GM21786 (cell line): ENCODE measurements around the gene PLEKHM1.
"Not testable (repeated sequence)": the region's sequence is repeated elsewhere in the genome, so short reads cannot be mapped to it uniquely, and the experiment has no call there.

ENCODE experiments used
- ATAC-seq: cut with Tn5 transposase; IDR thresholded peaks from one replicate; pipeline ENCODE4 v1.9.1; 2021; ENCODE audit not compliant: unreplicated experiment

The PLEKHM1 gene

DNA sequence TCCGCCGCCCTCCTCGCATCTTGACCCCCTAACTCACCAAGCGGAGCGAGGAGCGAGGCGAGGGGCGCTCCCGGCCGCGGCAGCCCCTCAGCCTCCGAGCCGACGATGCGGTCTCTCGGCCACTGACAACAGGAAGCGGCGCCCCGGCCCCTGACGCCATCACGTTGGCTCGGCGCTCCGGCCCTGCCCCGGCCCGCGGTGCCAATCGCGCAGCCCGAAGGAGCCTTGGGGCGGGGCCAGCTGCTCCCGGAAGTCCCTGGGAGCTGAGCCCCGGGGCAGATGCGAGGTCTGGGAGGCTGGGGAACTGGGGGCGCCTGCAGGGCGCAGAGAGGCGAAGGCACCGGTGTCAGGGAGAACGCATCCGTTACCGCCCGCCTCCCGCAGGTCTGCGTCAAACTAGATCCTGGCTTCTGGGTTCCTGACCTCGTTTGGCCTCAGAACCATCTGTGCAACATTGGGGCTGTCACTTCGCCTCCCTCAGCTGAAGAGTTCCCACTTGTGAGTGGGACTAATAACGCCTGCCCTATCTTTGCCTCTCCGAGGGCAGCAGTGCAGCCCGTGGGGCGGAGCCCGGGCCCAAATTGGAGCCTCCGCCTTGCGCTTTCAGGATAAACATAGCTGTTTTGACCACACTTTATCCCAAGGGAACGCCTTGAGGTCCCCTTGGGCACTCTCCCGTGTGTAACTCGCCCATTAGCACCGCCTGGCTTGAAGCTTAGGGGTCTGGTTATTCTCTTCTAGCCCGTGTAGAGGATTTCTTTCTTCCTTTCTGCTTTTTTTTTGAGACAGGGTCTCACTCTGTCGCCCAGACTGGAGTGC, at the start of gene PLEKHM1:
PLEKHM1 (minus strand) TSS at position 107 of the 819 bp plus-strand sequence. CDS start 8,237 bp downstream, outside the sequence.
- peak; percentile 91 for ATAC-seq

DNA sequence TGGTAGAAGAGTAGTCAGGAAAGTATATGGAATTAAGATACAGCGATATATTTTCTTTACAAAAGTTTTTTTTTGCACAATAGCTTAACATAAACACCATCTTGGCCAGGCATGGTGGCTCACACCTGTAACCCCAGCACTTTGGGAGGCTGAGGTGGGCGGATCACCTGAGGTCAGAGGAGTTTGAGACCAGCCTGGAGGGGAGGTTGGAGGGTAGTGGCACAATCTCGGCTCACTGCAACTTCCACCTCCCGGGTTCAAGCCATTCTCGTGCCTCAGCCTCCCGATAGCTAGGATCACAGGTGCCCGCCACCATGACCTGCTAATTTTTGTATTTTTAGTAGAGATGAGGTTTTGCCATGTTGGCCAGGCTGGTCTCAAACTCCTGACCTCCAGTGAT, 47.6 kb upstream of the PLEKHM1 start:
- ATAC-seq, result not testable (repeated sequence)

DNA sequence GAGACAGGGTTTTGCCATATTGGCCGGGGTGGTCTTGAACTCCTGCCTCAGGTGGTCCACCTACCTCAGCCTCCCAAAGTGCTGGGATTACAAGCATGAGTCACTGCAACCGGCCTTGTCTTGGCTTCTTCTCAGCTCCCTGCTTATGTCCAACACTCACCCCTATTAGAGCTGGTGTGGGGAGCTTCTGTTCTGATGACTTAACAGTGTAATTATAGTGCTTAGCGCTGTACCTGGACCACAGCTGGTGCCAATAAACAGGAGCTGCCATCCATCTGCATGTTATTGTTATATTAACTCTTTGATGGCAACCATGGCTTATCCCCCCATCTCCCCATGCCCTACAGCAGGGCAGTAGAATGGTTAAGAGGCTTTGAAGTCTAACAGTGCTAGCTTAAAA, 15.6 kb upstream of the PLEKHM1 start:
- ATAC-seq, result not testable (repeated sequence)

DNA sequence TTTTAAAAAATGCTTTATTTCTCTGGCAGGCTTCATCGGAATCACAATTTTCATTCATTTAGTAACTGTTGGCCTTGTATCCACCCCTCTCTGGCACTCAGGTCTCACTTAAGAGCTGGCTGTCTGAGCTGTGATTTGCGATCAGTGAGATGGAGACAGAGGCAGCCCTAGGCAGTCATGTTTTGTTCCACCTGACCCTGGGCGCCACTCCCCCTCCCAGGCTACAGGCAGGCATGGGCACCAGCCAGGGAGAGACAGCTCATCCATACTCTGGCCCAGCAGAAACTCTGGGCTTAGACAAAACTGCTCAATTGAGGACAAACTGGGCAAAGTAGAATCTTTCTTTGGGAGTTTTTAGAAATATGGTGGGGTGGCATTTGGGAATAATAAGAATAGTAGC, 14.7 kb upstream of the PLEKHM1 start:
- not testable (repeated sequence) for ATAC-seq

DNA sequence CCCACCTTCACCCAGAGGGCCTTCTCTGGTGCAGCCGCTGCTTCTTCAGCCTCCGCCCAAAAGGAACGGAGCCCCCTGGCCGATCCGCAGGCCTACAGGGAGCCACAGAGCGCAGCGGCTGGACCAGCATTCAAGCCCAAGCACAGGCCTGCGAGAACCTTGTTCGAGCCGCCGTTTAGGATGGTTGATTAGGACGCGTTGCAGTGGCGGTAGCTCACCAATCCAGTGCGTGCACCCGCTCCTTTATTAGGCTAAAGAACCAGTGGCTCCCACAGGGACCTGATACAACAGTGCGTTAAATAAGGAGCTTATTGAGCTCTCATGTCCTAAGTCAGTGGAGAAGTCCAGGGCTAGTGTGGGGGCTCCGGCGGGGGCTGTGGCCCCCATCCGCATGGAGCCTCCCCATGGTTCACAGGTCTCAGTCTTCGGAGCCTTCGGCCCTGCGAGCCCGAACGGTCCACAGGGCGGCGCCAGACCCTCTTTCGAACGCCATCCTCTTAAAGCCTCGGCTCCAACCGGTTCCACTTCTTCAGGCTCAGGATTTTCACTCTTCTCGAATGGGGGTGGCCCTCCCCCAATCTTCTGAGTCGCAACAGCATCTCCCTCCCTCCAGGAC, 10.7 kb upstream of the PLEKHM1 start:
- not testable (repeated sequence) for ATAC-seq

DNA sequence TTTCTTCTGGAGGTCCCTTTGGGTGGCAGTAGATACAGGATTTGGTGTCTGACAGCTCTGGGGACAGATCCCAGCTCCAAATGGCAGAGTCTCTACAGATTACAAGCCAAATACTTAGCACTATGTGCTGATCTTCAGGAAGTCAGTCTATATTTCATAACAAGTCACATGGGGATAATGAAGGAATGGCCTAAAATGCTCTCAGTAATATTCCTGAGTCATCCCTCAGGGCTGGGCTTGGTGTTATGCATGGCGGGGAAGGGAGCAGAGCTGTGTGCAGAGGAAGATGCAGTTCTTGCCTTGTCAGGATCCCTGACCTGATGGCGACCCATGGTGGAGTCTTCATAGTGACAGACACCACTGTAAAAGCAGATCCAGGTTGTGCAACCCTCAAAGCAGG, 10.0 kb upstream of the PLEKHM1 start:
- not testable (repeated sequence) for ATAC-seq

DNA sequence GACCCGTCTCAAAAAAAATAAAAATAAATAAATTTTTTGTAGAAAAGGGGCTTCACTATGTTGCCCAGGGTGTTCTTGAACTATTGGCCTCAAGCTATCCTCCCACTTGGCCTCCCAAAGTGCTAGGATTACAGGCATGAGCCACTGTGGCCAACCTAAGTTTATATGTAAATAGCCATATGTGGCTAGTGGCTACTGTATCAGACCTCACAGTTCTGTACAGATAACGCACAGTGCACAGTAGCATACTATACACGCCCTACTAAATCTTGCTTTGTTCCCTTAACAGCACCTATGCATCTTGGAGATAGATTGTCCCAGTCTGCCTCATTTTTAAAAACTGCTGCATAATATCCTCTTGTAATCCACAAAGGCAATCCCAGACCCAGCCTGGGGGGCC, 8.7 kb upstream of the PLEKHM1 start:
- ATAC-seq, result not testable (repeated sequence)

DNA sequence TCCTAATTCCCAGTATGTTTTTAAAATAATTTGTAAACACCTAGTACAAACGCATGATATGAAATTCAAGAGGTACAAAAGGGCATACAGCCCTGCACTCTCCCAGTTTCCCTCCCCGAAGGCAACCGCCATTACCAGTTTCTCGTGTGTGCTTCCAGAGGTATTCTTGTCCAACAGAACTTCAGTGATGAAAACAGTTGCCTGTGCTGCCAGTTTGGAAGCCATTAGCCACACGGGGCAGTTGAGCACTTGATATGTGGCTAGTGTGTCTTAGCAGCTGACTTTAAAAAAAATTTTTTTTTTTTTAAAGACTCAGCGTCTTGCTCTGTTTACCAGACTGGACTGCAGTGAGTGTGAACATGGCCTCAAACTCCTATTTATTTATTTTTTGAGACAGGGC, 7.9 kb upstream of the PLEKHM1 start:
- ATAC-seq, result not testable (repeated sequence)

DNA sequence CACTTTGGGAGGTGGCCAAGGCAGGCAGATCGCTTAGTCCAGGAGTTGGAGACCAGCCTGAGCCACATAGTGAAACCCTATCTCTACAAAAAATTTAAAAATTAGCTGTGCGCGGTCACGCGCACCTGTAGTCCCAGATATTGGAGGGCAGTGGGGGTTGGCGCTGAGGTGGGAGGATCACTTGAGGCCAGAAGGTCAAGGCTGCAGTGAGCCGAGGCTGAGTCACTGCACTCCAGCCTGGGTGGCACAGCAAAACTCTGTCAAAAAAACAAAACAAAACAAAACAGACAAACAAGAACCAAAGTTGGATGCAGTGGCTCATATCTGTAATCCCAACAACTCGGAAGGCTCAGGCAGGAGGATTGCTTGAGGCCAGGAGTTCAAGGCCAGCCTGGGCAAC, 6.9 kb upstream of the PLEKHM1 start:
- not testable (repeated sequence) for ATAC-seq

DNA sequence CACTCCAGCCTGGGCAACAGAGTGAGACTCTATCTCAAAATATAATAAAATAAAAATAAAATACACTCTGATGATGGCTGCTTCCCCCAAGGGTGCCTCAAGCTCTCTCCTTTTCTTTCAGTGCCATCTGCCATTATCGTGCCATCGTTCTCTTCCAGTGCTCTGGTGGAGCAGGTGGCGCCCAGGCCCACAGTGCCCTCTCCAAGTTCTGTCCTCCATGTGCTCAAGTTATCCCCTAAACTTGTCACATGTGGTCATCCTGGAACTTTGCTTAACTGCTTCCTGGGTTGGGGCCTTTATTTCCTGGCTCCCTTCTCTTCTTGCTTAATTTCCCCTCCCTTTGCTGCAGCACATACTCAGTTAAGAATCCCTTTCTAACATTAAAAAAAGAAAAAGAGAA, 6.0 kb upstream of the PLEKHM1 start:
- ATAC-seq, result not testable (repeated sequence)

DNA sequence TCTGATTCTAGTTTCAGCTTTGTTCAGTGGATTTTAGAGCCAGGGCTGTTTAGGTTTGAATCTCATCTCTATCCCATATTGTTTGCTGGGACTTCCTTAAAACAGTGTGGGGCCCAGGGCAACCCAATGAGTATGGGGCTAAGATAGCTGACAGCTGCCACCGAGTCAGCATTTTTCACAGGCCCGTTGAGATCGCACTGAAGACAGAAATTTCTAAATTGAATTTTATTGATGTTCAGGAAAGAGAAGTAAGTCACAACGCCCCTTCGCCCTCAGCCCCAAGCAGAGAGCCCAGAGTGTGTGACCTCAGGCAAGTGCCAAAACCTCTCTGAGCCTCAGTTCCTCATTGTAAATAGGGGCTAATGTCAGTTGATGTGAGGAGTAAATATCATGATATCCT, 4.0 kb upstream of the PLEKHM1 start:
- not testable (repeated sequence) for ATAC-seq

DNA sequence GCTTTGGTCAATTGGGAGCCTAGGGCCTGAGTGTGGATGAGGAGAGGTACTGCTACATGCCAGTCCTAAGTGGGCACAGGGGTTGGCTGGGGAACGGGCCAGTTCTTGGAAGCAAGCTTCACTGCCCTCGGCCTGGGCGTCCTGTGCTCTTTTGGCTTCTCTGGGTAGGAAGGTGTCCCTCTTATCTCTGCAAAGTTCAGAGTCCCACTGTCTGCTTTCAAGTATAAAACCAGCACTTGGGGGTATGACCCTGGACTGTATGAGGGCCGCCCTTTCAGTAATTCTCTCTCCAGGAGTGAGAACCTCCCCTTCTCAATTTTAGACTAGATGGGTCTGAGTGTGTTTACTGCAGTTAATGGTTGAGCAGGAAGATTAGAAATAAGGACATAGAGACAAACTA, 1.6 kb upstream of the PLEKHM1 start:
- ATAC-seq, result not testable (repeated sequence)

DNA sequence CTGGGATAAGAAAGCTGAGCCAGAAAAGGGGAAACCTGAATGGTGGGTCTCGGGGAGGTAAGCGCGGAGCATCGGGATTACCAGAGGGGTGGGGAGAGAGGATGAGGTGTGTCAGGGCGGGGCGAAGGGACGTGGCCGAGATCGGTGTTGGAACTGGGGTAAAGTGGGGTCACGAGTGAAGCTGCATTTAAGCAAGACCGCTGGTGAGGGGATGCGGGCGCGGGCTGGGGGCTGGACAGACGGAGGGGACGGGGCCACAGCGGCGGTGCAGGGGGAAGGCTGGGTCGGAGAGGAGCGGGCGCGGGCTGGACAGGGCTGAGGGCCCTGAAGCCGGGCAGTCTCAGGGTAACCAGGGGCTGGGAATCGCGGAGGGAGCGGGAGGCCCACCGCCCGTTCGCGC, 323 bp downstream of the PLEKHM1 start:
- ATAC-seq, result peak; percentile 21

DNA sequence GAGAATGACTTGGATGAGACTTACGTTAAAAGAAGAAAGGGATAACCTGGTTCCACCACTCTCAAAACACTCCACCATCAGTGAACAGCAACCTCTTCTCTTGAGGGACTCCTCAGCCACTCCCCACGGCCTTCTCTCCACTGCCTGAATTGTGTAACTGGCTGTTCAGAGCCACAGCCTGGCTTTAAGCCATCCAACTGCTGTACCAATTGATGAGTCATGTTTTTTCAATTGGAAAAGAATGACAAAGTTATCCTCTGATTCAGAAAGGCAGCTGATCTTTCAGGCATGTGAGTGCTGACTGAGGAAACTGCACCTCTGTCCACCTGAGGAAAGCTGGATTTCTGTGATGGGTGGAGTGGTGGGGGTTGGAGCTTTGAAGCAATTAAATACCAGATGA, 2.8 kb downstream of the PLEKHM1 start:
- not testable (repeated sequence) for ATAC-seq

DNA sequence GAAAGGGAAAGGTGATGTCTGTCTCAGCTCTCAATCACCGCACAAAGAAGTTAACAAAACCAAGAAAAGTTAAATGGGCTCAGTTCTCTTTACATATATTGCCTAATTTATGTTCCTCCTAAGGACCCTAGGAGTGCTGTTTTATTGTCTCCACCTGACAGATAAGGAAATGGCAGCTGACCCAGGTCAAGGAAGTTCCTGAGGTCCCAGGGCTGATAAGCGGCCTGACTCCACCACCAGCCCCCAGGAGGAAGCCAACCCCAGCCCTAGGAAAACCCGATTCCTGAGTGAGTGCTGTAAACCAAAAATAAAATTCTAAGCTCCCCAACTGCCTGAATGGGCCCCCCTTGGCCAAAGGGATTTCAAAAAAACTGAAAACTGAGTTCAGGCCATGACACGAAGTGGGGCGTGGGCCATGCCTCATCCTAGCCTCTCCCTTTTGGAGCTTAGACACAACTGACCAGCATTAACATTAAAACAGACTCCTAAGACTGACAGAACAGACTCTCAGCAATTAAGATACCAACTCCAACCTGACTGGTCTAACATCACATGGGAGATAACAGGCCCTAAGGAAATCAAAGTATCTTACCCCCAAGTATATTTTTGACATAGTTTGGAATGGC, 6.8 kb downstream of the PLEKHM1 start:
- not testable (repeated sequence) for ATAC-seq

DNA sequence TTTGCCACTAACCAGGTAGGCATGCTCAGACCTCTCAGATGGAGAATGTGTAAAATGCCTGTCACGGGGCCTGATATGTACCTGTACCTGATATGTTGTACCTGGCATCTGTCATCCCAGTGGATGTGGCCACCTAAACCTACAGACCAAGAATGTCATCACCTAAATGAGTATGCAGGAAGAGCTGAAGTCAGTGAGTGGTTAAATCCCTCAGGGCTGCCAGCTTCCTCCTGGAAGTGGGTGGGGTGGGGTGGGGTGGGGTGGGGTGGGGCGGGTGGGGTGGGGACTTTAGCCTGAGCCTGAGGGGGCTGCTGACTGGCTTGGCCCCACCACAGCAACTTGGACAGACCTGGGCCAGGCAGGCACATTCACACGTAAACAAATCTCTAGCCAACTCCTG, 7.3 kb downstream of the PLEKHM1 start:
- not testable (repeated sequence) for ATAC-seq

DNA sequence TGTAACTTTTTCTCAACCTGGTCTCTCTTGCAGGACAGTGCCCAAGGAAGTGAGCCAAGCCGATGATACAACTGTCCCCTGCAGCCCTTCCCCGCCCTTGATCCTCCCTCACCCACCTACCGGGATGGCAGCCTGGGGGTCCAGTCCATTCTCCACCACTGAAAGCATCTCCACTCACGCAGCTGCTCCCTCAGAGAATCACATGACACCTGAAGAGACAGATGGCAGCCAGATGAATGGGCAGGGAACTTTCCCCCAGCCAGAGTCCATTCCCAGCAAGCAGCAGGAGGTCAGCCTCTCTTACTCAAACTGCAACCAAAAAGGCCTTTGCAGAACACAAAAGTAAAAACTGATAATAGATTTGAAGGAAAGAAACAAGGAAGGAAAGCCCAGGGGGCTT, 8.2 kb downstream of the PLEKHM1 start:
- ATAC-seq, result not testable (repeated sequence)

DNA sequence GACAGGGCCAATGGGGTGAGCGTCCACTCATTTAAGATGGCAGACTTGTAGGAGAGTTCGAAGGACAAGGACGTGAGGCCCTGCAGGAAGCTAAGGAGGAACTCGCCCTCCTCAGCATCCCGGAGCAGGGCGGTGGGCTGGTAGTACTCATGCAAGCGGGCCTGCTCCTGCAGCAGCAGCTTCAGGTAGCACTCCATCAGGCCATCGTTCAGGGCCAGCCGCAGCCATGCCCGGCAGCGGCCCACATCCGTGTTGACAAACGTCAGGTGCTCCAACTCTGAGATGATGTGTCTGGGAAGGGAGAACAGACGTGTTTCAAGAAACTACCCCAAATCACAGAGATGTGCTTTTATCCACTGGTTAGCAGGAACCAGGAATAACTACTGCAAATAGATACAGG, 15.1 kb downstream of the PLEKHM1 start:
- ATAC-seq, result not testable (repeated sequence)

DNA sequence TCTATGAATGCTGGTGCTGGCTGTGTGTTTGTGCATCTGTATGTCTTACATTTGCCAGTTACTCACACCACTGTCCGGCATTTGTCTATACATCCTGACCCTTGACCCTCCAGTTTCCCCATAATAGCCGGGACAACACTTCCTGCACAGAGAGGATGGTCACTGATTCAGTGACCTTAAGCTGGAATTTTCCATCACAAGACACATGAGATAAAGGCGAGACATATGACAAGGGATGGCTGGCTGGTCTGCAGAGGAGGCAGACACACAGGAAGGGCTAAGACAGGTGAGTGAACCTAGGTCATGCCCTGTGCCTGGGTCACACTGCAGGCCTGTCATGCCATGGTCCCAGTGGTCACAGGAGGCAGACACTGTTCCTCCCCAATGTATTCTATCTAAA, 18.3 kb downstream of the PLEKHM1 start:
- ATAC-seq, result not testable (repeated sequence)

DNA sequence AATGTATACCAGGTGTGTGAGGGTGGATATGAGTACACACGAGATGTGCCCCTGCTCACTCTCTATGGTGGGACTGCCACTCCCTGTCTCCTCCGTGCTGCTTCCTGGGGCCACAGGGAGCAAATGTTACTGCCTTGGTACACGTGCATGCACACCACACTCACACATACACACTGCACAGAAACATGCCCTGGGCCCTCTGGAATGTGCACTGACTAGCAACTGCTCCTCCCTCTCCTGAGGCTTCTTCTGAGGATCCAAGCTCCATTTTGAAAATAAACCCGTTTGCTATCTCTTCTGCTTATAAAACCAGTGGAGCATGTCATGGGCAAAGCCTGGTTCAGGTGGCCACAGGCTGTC, 21.3 kb downstream of the PLEKHM1 start:
- not testable (repeated sequence) for ATAC-seq

DNA sequence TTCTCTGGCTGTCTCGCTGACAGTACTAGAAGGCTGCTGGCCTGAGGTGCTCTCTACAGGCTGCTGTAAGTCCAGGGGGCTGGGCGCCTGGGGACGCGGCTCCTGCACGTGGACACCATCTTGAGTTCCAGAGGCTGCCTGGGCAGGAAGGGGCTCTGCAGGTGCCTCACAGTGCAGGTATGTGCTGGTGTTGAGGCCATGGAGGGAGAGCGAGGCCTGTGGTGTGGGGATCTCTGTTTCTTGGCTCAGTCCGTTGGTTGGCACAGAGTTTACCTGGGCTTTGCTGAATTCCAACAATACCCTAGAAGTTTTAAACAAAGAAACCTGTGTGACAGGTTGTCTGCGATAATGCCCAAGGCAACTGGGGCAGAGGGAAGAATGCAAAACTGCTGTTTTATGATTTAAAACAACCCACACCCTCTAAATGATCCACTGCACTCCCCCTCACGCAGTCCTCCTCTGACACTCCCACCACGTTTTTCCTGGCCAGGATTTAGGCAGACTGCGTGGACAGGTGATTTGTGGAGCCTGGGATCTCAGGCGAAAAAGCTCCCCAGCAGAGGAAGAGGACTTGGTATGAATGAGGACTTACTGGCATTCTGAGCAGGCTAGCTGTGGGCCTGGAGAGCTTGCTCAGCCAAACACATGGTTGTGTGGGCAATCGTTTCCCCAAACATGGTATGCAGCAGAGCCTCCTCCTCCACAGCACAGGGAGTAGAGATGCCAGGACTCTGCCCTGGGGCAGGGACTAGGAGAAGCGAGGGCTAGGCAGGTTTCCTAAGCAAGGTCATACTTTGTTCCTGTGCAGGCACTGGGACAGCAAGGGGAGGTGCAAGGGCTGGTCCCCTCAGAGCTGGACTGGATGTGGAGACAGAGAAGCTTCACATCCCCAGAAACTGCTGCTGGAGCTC, 22.0 kb downstream of the PLEKHM1 start:
- ATAC-seq, result not testable (repeated sequence)
